ENCODE measurements around the gene DCUN1D3.
"Not testable (repeated sequence)": the region's sequence is repeated elsewhere in the genome, so short reads cannot be mapped to it uniquely, and the experiment has no call there.

DNA sequence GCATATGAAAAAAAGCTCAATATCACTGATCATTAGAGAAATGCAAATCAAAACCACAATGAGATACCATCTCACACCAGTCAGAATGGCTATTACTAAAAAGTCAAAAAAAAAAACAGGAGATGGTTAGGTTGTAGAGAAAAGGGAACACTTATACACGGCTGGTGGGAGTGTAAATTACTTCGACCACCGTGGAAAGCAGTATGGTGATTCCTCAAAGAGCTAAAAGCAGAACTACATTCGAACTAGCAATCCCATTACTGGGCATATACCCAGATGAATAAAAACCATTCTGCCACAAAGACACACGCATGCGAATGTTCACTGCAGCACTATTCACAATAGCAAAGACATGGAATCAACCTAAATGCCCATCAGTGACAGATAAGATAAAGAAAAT, 35.8 kb downstream of the DCUN1D3 start:
- TF ChIP-seq, protein P1, sequence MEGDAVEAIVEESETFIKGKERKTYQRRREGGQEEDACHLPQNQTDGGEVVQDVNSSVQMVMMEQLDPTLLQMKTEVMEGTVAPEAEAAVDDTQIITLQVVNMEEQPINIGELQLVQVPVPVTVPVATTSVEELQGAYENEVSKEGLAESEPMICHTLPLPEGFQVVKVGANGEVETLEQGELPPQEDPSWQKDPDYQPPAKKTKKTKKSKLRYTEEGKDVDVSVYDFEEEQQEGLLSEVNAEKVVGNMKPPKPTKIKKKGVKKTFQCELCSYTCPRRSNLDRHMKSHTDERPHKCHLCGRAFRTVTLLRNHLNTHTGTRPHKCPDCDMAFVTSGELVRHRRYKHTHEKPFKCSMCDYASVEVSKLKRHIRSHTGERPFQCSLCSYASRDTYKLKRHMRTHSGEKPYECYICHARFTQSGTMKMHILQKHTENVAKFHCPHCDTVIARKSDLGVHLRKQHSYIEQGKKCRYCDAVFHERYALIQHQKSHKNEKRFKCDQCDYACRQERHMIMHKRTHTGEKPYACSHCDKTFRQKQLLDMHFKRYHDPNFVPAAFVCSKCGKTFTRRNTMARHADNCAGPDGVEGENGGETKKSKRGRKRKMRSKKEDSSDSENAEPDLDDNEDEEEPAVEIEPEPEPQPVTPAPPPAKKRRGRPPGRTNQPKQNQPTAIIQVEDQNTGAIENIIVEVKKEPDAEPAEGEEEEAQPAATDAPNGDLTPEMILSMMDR (optimal IDR thresholded peaks at IDR 0.05 in 1 of 3, IDR thresholded peaks at IDR 0.05 in 1 of 3, conservative IDR thresholded peaks at IDR 0.05 in 1 of 3; ENCODE audit: extremely low read depth in 1 of 3, insufficient read depth in 2 of 3, low read length in 3 of 3) = not testable (repeated sequence)
- TF ChIP-seq EZH2 (IDR thresholded peaks at IDR 0.05; ENCODE audit: low read length) = not testable (repeated sequence)

Measured in keratinocyte (primary cell).